Upper lobe of left lung (tissue), 4 donors: ENCODE results near the gene ACLY.

Experiments
- CTCF ChIP-seq, 6 experiments: fragments of 450-650 bp in 4 of 6; fragments of 200-600 bp in 2 of 6; sonication (generic) in 2 of 6; IDR thresholded peaks; one replicate each; pipeline ENCODE4 v1.5.1; 2016 to 2019; ENCODE audit warnings: antibody characterized with exemption in 6 of 6
- POLR2A ChIP-seq, 4 donors: fragments of 450-650 bp; IDR thresholded peaks; one replicate each; pipeline ENCODE4 v1.5.1; 2016 to 2017; ENCODE audit warnings: antibody characterized with exemption in 4 of 4, mild to moderate bottlenecking in 2 of 4
- POLR2AphosphoS5 ChIP-seq, 2 donors: sonication (generic); formaldehyde crosslinking; IDR thresholded peaks; one replicate each; pipeline ENCODE4 v1.5.1; 2017; ENCODE audit warnings: antibody characterized with exemption in 2 of 2

- TF ChIP-seq CTCF (IDR thresholded peaks at IDR 0.05) (no peak), POLR2A (IDR thresholded peaks at IDR 0.05) (no peak), POLR2AphosphoS5 (IDR thresholded peaks at IDR 0.05) (no peak)
These were observed 94.7 kb downstream of the ACLY start for GRCh38 chr17:41824086-41824485.
